Measurements from ENCODE around the gene TMOD4. TPM values are rescaled to one million over a fixed set of nuclear protein-coding genes. Genes with fewer than 3 reads are reported as not detected.

TMOD4 gene
- total and polyA plus RNA-seq, 2 of the 13 experiments (the other 11 are each of a cell fraction or from before 2014, with no cell fraction given), result 0.66 TPM; not detected in 1

- no peak for TF ChIP-seq CSRNP2 (CRISPR knock-in tag; conservative IDR thresholded peaks at IDR 0.05; ENCODE audit: low read depth)
- no peak for TF ChIP-seq PRDM10 (CRISPR knock-in tag; IDR thresholded peaks at IDR 0.05; ENCODE audit: low read depth)
- no peak for TF ChIP-seq HBP1 (CRISPR knock-in tag; IDR thresholded peaks at IDR 0.05; ENCODE audit: low read depth)
- TF ChIP-seq HMG20A (CRISPR knock-in tag; IDR thresholded peaks at IDR 0.05; ENCODE audit: borderline replicate concordance), result no peak
- TF ChIP-seq, protein P1, sequence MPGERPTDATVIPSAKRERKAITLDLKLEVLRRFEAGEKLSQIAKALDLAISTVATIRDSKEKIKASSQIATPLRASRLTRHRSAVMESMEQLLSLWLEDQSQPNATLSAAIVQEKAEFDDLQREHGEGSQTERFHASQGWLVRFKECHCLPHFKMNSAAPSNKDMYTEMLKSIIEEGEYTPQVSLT (CRISPR knock-in tag; IDR thresholded peaks at IDR 0.05; ENCODE audit: borderline replicate concordance, low read depth), result no peak
- TF ChIP-seq, protein P2, sequence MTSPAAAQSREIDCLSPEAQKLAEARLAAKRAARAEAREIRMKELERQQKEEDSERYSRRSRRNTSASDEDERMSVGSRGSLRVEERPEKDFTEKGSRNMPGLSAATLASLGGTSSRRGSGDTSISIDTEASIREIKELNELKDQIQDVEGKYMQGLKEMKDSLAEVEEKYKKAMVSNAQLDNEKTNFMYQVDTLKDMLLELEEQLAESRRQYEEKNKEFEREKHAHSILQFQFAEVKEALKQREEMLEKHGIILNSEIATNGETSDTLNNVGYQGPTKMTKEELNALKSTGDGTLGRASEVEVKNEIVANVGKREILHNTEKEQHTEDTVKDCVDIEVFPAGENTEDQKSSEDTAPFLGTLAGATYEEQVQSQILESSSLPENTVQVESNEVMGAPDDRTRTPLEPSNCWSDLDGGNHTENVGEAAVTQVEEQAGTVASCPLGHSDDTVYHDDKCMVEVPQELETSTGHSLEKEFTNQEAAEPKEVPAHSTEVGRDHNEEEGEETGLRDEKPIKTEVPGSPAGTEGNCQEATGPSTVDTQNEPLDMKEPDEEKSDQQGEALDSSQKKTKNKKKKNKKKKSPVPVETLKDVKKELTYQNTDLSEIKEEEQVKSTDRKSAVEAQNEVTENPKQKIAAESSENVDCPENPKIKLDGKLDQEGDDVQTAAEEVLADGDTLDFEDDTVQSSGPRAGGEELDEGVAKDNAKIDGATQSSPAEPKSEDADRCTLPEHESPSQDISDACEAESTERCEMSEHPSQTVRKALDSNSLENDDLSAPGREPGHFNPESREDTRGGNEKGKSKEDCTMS (CRISPR knock-in tag; conservative IDR thresholded peaks at IDR 0.05), result no peak
- no peak for TF ChIP-seq SCMH1 (CRISPR knock-in tag; IDR thresholded peaks at IDR 0.05; ENCODE audit: borderline replicate concordance)
- TF ChIP-seq, protein P3, sequence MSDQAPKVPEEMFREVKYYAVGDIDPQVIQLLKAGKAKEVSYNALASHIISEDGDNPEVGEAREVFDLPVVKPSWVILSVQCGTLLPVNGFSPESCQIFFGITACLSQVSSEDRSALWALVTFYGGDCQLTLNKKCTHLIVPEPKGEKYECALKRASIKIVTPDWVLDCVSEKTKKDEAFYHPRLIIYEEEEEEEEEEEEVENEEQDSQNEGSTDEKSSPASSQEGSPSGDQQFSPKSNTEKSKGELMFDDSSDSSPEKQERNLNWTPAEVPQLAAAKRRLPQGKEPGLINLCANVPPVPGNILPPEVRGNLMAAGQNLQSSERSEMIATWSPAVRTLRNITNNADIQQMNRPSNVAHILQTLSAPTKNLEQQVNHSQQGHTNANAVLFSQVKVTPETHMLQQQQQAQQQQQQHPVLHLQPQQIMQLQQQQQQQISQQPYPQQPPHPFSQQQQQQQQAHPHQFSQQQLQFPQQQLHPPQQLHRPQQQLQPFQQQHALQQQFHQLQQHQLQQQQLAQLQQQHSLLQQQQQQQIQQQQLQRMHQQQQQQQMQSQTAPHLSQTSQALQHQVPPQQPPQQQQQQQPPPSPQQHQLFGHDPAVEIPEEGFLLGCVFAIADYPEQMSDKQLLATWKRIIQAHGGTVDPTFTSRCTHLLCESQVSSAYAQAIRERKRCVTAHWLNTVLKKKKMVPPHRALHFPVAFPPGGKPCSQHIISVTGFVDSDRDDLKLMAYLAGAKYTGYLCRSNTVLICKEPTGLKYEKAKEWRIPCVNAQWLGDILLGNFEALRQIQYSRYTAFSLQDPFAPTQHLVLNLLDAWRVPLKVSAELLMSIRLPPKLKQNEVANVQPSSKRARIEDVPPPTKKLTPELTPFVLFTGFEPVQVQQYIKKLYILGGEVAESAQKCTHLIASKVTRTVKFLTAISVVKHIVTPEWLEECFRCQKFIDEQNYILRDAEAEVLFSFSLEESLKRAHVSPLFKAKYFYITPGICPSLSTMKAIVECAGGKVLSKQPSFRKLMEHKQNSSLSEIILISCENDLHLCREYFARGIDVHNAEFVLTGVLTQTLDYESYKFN (CRISPR knock-in tag; conservative IDR thresholded peaks at IDR 0.05), result peak; percentile 77
- TF ChIP-seq ARHGAP35 (CRISPR knock-in tag; IDR thresholded peaks at IDR 0.05; ENCODE audit: borderline replicate concordance), result no peak
- TF ChIP-seq FOXP1 (IDR thresholded peaks at IDR 0.05), result 0 out of 2 replicates have a peak, but pooled peaks have one; percentile 8
- TF ChIP-seq FOXP1 (CRISPR knock-in tag; IDR thresholded peaks at IDR 0.05), result peak; percentile 65
- no peak for TF ChIP-seq ZZZ3 (CRISPR knock-in tag; IDR thresholded peaks at IDR 0.05; ENCODE audit: borderline replicate concordance)
- no peak for TF ChIP-seq XBP1 (CRISPR knock-in tag; IDR thresholded peaks at IDR 0.05)
- TF ChIP-seq ZFP62 (CRISPR knock-in tag; IDR thresholded peaks at IDR 0.05), result no peak
- no peak for TF ChIP-seq ZNF337 (CRISPR knock-in tag; IDR thresholded peaks at IDR 0.05; ENCODE audit: borderline replicate concordance, low read depth)
- no peak for TF ChIP-seq ETV5 (CRISPR knock-in tag; IDR thresholded peaks at IDR 0.05; ENCODE audit: borderline replicate concordance)
Measured at GRCh38 chr1:151147665-151148064, 28.1 kb downstream of the TMOD4 start (continued).

Measured in HepG2 (cell line).